ENCODE measurements around the gene LRP1B.

GRCh38 chr2:142144547-142144946 is 13.7 kb upstream of the LRP1B start:
- TF ChIP-seq POLR2A (IDR thresholded peaks at IDR 0.05) (no peak), CTCF (IDR thresholded peaks at IDR 0.05) (no peak)
